ENCODE data around the gene HMGA1.
"Not testable (repeated sequence)": the region's sequence is repeated elsewhere in the genome, so short reads cannot be mapped to it uniquely, and the experiment has no call there.

Gene HMGA1

DNA sequence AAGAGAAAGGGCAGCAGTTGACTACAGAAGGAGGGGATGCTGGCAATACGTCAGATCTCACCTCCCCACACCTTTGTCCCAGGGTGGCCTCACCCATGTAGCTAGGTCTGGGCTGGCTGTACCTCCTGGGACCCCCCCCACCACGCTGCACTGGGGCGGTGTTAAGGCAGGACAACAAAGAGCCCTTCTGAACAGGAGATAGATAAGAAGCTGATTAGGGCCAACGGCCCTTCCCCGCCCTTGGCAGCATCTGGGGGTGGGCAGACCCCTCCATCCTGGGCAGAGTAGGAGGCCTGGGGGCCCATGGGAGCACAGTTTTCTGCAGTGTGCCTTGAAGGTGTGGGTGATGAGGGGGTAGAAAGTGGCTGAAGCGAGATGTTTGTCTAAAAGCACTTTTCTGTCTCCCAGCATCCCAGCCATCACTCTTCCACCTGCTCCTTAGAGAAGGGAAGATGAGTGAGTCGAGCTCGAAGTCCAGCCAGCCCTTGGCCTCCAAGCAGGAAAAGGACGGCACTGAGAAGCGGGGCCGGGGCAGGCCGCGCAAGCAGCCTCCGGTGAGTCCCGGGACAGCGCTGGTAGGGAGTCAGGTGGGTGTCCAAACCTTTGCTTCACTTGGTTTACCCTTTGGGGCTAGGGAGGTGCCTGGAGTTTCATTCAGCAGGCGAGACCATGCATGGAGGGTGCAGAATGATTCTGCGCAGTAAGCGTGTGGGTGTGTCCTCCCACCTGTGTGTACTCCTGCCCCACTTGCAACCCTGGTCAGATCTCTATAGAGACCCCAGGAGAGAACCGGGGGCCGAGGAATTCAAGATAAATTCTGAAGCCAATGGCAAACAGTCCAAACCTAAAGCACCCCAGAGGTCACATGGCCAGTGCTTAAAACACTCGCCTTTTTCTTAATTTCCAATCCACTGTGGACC, 3.9 kb downstream of the HMGA1 start:
- DNase-seq (ENCODE audit: low spot score), result no peak

DNA sequence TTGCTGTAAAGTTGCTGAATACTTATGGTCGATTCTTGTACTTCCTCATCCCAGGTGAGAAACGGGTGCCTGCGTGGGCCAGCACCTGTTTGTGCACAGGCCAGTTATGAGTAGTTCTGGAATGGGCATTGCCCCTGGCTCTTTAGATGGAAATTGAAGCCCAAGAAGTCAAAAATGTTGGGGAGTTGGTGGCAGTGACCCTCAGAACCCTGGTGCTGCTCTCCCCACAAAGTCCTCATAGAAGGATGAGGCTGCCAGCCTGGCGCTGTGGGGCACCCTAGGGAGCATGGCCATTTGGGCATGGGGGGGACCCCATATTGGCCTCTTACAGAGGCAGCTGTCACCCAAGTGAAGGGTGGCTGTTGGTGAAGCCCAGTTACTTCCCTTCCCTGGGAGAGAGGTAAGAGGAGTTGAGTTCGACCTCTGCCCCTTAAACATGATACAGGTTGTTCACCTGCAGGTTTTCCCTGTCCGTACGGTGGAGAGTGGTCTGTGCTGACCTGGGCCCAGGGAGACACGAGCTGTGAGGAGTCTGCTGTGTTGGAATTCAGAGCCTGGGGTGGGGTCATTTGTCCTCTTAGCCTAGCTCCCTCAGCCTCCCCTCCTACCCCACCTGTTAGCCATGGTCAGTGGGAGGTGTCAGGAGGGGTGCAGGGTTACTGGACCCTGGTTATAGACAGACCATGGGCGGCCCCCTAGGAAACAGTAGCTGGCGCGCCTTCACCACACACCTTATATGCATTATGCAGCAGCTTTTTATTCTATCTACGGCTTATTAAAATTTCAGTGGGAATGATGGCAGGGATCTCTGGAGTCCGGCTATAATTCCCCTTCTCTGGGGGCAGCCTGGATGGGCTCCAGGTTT, 4.9 kb downstream of the HMGA1 start:
- DNase-seq (ENCODE audit: low spot score), result no peak

DNA sequence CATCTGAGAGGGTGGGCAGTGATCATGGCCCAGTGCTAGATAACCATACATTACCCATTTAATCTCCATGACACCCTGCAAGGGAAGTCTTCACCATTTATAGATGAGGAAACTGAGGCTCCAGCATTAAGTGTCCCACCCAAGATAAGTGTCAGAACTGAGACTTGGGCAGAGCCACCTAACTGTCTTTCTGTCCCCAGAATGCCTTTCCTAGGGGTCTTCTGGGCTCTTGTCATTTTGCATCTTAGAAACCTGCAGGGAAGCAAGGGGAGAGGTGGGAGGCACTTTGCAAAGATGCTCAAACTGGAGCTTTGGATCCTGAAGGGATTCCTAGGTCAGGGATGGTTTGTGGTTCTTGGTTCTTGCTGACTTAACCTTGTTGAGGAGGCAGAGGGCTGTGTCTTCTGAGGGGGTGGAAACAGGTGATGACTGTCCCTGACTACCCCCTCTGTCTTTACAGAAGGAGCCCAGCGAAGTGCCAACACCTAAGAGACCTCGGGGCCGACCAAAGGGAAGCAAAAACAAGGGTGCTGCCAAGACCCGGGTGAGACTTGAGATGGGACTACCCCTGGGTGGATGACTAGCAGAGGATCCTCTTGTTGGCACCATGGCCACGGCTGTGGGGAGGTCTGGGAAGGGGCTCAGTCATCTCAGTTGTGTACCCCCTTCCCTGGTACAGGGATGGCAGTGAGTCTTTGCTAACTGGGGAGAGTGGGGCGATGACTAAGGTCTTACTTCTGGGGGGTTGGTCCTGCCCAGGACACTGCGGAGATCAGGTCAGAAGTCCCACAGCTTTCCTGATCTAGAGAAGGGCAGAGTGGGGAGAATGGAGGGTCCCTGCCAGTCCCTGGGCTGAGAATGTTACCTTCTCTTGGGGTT, 5.8 kb downstream of the HMGA1 start:
- no peak for DNase-seq (ENCODE audit: low spot score)

DNA sequence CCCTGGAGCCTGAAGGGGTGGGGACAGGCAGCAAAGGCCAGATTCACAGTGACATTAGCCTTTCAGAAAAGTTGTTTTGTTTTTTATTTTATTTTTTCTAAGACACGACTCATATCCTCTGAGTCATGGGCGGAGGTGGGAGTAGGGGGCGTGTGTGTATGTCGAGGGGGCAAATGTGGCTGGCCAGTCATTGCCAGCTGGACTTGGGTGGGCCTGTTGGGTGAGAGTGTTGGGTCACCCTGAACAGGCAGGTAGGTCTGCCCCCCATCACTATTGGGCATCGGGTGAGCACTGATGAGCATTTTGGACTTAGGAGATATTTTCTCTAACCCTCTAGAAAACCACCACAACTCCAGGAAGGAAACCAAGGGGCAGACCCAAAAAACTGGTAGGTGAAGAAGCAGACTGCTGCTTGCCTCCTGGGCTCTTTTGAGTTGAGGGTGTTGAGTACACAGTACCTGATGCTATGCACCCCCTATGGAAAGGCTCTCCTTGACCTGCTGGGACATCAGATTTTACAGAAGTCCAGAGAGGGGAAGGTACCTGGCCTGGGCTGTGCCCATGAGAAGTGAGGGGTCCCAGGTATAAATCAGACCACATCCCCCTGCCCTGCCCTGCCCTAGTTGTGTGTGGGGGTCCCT, 6.6 kb downstream of the HMGA1 start:
- no peak for DNase-seq (ENCODE audit: low spot score)

DNA sequence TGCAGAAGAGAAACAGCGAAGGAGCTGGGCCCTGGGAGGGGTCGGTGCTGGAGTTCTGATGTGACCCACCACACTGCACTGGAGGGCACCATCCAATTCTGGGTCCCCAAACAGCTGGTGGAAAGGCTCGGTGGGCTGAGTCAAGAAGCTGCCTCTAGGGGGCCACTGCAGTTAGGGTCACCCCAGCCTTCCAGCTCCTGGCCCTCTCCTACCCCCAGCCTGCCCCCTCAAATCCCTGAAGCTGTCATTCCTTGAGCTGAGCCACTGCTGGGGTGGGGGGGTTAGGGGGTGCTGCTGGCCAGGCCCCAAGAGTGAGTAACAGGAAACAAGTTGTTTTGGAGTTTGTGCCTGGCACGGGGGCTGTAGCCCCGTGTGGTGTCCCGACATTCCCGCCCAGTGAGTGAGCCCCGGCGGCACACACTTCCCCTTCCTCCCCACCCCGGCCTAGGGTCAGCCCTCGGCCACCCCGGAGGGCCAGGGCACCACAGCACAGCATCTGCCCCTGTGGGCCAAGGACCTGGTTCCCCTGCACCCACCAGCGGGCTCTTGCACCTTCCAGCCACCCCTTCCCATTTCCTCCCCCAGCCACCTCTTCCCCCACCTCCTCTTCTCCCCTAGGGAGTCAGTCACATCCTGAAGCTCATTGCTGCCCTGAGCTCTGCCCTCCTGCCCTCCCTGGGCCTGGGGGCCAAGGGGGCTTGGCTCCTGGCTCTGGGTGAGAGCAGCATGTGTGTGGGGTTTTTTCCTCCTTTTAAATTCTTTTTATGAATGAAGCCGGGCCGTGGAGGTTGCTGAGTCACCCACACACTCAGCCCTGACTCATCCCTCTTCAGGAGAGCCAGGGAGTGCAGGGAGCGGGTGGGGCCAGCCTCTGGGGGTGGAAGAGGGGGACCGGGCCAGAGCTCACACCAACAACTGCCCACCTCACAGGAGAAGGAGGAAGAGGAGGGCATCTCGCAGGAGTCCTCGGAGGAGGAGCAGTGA, 7.5 kb downstream of the HMGA1 start:
- no peak for DNase-seq (ENCODE audit: low spot score)

DNA sequence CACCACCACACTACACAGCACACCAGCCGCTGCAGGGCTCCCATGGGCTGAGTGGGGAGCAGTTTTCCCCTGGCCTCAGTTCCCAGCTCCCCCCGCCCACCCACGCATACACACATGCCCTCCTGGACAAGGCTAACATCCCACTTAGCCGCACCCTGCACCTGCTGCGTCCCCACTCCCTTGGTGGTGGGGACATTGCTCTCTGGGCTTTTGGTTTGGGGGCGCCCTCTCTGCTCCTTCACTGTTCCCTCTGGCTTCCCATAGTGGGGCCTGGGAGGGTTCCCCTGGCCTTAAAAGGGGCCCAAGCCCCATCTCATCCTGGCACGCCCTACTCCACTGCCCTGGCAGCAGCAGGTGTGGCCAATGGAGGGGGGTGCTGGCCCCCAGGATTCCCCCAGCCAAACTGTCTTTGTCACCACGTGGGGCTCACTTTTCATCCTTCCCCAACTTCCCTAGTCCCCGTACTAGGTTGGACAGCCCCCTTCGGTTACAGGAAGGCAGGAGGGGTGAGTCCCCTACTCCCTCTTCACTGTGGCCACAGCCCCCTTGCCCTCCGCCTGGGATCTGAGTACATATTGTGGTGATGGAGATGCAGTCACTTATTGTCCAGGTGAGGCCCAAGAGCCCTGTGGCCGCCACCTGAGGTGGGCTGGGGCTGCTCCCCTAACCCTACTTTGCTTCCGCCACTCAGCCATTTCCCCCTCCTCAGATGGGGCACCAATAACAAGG, 8.5 kb downstream of the HMGA1 start:
- not testable (repeated sequence) for DNase-seq (ENCODE audit: low spot score)

DNA sequence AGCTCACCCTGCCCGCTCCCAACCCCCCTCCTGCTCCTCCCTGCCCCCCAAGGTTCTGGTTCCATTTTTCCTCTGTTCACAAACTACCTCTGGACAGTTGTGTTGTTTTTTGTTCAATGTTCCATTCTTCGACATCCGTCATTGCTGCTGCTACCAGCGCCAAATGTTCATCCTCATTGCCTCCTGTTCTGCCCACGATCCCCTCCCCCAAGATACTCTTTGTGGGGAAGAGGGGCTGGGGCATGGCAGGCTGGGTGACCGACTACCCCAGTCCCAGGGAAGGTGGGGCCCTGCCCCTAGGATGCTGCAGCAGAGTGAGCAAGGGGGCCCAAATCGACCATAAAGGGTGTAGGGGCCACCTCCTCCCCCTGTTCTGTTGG, 9.1 kb downstream of the HMGA1 start:
- DNase-seq (ENCODE audit: low spot score), result not testable (repeated sequence)

DNA sequence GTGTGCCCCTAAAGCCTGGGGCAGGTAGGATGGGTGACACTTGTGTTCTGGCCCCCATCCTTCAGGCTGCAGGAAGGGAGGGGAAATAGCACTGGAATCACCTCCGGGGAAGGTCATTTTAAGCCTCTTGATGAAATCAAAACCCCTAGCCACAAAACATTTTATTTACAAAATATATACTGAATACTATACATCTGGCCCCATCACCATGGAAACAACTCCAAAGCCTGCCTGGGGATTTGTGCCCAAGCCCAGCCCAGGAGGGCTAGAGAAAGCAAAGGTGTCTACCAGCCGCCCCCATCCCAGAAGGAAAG, 9.5 kb downstream of the HMGA1 start:
- DNase-seq (ENCODE audit: low spot score), result no peak

DNA sequence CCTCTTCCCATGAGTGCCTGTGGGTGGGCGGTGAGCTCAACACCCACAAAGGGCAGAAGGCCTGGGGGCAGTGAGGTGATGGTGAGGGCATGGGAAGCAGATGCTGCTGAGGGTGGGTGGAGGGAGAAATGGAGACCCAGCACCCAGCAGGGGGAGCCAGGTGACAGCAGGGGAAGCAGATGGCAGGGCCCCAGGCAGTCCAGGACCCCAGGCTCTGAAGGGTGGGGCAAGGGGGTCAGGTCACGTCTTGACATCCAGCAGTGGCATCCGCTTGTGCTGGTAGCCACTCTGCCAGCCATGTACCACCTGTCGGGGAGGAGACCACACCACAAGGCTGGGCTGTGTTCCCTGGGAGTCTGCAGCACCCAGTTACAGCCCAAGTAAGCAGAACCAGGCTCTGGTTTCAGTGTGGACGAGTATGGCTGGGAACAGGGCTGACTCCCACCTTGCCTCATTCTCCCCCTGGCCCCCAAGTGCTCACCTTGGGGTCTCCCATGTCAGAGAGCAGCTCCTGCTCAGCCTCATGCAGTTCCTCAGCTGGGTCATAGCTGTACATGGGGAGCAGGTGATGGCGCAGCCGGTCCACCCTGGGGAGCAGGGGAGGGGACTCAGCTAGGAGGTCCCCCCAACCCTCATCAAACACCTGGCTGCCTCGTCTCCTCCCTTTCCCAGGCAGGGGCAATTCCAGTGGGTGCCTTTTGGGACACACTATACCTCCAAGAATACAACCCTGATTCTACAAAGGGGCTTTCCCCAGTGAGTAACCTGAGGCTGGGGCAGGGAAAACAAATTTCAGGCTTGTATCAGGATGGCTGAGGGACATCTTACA, 10.1 kb downstream of the HMGA1 start:
- no peak for DNase-seq (ENCODE audit: low spot score)

DNA sequence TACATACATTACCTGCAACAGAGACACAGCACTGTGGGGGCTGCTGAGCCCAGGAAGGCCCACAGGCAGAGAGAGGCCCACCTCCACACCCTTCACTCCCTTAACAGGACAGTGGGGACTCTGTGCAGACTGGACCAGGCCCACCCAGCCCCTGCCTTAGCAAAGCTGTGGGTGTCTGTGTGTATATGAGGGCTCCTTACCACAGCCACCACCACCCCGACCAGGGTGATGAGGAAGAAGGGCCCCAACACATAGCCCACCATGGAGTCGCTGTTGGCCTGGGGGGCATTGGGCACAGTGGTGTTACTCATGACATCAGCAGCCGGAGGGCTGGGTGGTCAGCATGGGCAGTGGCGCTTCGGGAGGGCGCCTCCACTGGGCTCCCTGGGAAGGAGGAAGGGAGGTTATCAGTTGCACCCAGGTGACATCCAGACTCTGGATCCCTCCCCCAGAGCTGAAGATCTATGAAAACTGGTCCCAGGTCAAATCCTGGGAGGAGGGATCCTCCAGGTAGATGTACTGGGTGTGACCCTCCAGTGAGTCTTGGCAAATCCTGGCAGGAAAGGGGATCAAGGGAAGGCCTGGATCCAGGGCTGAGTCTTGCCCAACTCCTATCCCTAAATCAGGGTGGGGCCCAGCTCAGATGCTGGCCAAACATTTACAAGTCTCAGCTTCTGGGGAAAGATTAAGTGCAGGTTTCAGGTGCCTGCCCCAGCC, 11.0 kb downstream of the HMGA1 start:
- DNase-seq (ENCODE audit: low spot score), result no peak

DNA sequence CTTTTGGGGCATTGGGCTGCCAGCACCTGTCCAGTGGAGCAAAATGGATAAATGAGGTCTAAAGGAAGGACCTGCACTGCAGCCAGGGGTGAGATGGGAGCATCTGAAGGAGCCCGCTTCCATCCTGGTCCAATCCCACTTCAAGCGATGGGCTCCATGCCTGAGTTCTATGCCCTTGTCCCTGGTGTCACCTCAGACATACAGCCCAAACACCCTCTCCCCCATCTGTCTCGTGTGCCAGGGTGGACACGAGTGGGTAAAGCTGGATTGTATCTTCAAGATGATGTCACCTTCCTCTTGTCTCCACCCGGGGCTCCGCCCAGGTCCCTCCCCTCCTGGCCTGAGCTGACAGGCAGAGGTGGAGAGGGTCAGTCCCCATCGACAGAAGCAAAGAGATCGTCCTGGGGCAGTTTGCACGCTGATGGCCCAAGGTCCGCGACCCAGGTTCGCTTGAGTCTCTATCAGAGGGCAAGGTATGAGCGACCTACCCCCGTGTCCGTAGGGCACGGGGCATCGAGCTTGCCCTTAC, 11.6 kb downstream of the HMGA1 start:
- DNase-seq (ENCODE audit: low spot score), result peak; percentile 52

DNA sequence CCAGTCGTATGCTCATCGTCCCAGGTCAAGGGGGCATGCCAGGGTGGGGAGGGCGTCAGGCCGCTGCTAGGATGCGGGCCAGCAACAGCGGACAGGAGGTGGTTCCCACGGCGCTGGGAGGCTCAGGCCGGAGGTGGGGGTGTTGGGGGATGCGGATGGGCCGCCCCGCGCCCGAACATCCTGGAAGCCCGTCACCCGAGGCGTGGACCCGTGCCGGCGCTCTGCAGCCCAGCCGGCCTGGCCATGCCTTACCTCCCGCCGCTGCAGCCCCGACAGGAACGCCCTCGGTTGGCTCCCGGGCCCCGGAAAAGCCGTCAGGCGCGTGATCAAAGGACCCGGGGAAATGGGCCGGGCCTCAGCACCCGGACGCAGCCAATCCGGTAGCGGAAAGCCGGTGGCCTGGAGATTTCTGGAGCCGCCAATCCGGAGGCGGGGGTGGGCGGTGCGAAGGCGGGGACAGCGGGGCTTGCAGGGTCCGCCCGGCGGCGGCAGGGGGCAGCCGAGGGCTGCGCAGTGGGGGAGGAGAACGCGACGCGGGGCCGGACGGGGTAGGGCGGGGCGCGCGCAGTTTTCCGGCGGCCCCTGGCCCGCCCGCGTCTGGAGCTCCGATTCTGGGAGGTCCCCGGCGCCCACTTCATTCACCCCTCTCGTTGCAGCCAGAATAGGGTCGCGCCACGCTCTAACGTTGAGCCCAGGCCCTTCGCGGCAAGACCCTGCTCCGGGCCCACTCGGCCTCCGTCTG, 12.2 kb downstream of the HMGA1 start, which contains the start of gene SMIM29:
SMIM29 (minus strand) TSS at position 280 of the 742 bp plus-strand sequence. CDS start 1,215 bp downstream, outside the sequence.
- peak; percentile 97 for DNase-seq (ENCODE audit: low spot score)

DNA sequence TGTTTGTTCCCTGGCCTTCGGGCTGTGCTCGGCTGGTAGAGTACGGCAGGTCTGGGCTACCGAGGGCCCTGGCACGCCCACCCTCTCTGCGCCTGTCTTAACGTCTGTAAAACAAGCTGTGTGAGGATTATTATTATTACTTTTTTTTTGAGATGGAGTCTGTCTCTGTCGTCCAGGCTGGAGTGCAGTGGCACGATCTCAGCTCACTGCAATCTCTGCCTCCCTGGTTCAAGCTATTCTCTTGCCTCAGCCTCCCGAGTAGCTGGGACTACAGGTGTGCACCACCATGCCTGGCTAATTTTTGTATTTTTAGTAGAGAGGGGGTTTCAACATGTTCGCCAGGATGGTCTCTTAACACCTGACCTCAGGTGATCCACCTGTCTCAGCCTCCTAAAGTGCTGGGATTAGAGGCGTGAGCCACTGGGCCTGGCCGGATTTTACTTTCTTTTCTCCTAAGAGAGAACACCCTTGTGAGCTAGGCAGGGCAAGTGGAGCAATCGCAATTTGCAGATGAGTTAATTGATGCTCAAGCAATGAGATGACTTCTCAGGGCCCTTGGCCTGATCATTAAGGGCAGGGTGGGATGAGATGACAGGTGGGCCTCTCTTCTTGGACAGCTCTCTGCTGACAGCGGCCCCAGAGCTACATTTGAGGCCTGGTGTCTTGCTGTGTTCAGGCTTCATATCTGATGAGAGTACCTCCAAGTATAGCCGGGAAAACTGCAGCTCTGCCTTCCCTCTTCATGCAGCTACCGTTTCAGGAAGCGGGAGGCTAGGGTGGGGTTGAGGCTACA, 13.0 kb downstream of the HMGA1 start:
- no peak for DNase-seq (ENCODE audit: low spot score)

DNA sequence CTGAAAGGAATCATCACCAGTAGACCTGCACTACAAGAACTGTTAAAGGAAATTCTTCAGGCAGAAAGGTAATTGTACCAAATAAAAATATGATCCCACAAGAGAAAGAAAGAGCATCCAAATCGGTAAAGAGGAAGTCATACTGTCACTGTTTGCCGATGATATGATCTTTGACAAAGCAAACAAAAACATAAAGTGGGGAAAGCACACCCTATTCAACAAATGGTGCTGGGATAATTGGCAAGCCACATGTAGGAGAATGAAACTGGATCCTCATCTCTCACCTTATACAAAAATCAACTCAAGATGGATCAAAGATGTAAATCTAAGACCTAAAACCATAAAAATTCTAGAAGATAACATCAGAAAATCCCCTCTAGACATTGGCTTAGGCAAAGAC, 15.7 kb downstream of the HMGA1 start:
- not testable (repeated sequence) for DNase-seq (ENCODE audit: low spot score)

DNA sequence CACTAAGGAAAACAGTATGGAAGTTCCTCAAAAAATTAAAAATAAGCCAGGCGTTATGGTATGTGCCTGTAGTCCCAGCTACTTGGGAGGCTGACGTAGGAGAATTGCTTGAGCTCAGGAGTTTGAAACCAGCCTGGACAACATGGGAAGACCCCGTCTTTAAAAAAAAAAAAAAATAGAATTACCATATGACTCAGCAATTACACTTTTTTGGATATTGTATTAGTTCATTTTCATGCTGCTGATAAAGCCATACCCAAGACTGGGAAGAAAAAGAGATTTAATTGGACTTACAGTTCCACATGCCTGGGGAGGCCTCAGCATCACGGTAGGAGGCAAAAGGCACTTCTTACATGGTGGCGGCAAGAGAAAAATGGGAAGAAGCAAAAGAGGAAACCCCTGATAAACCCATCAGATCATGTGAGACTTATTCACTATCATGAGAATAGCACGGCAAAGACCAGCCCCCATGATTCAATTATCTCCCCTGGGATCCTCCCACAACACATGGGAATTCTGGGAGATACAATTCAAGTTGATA, 22.9 kb downstream of the HMGA1 start:
- DNase-seq (ENCODE audit: low spot score), result no peak

Measured in globus pallidus (tissue), 1 donor.